LNCAP (cell line): ENCODE data around the gene ANKMY2.

Source experiments
- TF ChIP-seq, protein P1 (sequence below): fragments of 450-650 bp; IDR thresholded peaks from 2 replicates; pipeline ENCODE4 v1.5.1; 2017; ENCODE audit warnings: mild to moderate bottlenecking

Gene ANKMY2

DNA sequence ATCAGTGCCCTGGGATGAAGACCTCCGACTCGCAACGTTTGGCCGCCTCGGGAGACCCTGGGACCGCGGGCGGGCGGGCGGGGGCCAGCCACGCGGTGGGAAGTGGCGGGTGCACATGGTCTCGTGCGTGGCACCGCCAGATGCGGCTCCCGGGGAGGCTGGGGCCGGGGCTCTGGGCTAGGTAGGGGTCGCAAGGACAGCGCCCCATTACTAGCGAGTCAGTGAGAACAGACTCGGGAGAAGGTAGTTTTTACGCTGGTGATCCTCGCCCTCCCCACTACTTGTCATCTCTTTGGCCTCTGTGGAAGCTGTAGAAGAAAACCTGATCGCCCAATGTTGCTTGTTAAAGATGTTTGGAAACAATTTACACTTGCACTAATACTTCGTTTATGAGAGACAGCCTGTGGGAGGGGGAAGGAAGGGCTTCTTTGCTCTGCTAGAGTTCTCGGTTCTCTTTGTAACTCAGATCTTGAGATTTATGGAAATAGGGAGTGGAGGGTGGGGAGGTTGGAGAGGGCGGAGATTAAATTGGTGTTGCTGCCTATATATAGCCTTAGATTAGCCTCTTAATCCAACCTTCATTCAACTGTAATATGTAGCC lies 1.0 kb upstream of the ANKMY2 start:
- TF ChIP-seq, protein P1, sequence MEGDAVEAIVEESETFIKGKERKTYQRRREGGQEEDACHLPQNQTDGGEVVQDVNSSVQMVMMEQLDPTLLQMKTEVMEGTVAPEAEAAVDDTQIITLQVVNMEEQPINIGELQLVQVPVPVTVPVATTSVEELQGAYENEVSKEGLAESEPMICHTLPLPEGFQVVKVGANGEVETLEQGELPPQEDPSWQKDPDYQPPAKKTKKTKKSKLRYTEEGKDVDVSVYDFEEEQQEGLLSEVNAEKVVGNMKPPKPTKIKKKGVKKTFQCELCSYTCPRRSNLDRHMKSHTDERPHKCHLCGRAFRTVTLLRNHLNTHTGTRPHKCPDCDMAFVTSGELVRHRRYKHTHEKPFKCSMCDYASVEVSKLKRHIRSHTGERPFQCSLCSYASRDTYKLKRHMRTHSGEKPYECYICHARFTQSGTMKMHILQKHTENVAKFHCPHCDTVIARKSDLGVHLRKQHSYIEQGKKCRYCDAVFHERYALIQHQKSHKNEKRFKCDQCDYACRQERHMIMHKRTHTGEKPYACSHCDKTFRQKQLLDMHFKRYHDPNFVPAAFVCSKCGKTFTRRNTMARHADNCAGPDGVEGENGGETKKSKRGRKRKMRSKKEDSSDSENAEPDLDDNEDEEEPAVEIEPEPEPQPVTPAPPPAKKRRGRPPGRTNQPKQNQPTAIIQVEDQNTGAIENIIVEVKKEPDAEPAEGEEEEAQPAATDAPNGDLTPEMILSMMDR, result no peak

DNA sequence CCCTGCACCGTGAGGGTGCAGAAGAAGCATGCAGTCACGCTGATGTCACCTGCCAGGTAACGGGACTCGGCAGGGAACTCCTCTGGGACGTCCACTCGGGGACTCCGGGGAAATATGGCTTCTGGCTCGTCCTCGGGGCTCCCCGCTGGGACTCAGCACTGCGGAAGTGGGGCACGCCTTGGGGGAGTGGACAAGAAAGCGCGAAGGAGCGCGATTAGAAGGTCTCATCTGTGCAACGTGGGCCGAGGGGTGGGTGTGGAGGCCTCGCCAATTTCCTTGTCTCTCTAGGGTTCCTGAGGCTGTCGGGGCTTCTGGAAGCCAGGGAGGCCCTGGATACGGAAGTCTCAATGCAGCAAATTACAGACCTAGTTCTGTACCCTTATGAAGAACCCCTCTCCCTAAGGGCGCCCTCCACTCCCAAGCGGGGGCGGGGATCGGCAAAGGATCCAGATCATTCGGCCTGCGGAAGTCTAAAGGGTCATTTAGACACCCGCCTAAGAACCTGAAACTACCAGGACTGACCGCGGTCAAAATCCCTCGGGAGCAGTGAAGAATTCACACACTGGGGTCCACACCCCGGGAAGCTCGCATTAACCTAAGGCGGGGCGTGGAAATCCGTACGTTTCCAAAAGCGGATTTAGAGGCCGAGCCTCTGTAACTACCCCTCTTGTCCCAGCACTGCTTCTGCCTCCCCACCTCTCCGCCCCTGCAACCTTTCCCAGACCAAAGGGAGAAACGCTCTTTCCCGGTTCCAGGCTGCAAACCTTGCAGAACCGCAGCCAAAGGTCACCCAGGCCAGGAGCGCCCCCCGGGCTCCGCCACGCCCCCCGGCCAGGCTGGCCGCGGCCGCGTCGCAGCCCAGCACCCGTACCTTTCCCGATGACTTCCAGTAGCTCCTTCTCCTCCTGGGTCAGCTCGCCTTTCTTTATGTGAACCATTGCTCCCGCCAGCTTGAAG lies 640 bp downstream of the ANKMY2 start:
- TF ChIP-seq, protein P1, result no peak

DNA sequence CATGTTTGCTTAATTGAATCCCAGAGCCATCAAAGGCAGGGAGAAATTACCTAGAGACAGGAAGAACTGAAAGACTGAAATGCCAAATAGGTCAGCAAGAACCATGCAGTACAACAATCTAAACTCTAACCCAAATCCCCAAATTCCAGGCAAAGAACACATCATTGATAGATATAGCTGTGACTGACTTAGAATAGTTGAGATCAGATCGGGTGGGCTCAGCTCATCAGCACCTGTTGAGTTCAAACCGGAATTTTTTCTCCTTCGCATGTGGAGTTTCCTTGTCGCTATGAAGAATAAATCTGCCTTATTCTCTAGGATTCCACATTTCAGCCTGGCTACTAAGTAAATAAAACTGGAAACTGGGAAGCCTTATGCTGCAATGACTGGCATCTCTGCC lies 1.4 kb downstream of the ANKMY2 start:
- TF ChIP-seq, protein P1, result no peak

DNA sequence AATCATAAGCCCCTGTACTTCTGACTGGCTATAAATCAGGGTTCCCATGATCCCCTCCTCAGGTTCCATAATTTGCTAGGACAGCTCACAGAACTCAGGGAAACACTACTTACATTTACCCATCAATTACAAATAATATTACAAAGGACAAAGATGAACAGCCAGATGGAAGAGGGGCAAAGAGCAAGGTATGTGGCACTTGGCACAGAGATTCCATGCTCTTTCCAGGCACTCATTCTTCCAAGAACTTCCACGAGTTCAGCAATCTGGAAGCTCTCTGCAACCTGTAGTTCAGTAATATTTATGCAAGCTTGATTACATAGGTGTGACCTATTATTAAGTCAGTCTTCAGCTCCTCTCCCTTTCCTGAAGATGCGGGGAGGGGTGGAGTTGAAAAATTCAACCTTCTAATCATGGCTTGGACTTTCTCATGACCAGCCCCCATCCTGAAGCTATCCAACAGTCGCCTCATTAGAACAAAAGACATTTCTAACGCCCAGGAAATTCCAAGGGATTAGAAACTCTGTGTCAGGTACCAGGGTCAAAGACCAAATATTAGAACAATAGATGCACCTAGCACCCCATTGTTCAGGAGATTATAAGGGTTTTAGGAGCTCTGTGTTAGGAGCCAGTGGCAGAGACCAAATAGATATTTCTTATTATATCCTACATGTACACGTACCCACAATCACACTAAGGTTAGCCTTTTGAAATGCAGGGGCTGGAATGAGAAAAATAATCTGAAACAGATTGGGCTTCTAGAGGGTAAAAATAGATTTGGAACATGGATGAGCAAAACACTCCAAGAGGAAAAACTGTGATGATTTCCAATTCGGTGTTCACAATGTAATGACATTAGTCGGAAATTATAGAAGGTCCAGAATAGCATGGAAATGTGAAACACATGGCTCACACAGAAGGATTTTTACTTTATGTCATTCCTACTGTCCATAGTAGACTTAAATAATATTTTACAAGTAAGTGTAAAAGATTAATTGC lies 7.0 kb downstream of the ANKMY2 start:
- TF ChIP-seq, protein P1, result no peak

DNA sequence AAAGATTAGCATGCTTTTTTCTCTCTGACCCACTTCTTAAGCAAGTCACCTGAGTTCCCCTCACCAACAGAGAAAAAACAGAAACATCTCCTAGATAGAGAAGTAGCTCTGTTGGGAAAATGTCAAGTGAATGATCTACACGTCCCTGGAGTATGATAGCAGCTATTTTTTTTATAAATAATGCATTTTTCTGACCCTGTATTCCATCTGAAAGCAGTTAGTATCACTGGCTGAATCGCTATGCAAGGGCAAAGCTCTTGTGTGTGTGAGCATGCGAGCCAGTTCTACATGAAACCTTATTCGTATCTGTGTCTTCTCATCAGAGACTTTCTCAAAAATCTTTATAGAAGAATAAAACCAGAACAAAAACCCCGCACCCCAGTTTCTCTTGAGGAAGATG lies 8.2 kb downstream of the ANKMY2 start:
- TF ChIP-seq, protein P1, result no peak

DNA sequence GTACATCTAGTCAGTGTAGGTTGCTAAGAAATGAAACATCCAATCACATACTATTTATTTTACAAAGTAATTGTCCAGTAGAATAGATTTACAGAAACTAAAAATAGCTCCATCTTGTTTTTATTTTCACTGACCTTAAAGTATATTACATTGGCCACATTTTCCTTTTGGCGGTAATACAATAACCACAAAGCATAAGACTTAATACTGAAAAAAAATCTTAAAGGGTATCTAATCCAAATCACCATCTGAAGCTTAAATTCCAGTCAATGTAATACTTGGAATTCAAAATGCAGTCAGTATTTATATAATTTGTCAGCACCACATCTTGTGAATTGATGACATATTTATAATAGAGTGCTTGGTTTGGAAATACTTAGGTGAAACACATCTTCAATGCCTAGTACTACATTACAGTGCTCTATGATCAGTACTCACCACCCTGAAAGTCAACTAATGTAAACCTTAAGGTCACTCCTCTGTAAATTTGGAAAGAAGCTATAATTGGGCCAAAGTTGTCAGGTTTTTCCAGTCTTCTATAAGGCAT lies 8.9 kb downstream of the ANKMY2 start:
- TF ChIP-seq, protein P1, result no peak

DNA sequence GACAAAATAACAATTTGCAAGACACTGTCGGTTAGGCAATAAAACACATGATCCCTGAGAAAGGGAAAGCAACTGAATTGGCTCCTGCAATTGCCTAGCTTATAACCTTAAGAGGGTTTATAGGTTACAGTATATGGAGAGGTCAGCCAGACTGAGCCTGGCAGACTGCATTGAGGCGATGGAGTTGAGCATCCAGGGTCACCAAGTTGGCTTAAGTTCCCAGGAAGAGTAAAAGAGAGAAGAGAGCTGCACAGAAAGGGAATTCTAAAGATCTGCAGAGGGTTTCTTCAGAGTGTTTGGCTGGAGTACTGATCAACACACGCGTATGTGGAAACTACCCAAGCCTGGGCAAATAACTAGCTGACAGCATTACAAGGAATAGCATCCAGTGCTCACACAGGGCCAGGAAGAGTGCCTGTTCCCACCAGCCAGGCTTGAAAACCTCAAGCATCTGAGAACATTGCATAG lies 11.2 kb downstream of the ANKMY2 start:
- TF ChIP-seq, protein P1, result no peak
